ENCODE measurements around the gene OGFOD1. TPM values are rescaled to one million over a fixed set of nuclear protein-coding genes. Genes with fewer than 3 reads are reported as not detected.

The OGFOD1 gene
- total RNA-seq, 1 experiment from 2014 or later: 51.6 TPM

GRCh38 chr16:56505181-56505580 is 53.8 kb downstream of the OGFOD1 start:
- Histone ChIP-seq H3K36me3 (ENCODE audit: control insufficient read depth in 1 of 2, insufficient read depth in 2 of 2, low read length in 2 of 2) (peaks cover 0 to 14% of the 10 kb centered on the region in 2 experiments; a peak in 1 of 4 replicates), H3K9ac (ENCODE audit: low read length) (no peak overlapping the region), H3K79me2 (ENCODE audit: insufficient read depth, low read length) (no peaks in the 10 kb centered on the region), H3K9me3 (ENCODE audit: control insufficient read depth in 1 of 2, insufficient read depth in 1 of 2, low read depth in 1 of 2, low read length in 2 of 2) (no peaks in the 10 kb centered on the region), H3K4me3 (replicated peaks in 1 of 2; ENCODE audit: low read depth in 1 of 2, low read length in 2 of 2) (no peak overlapping the region), H4K20me1 (ENCODE audit: insufficient read depth) (no peaks in the 10 kb centered on the region), H2AFZ (ENCODE audit: low read depth, low read length, poor library complexity, severe bottlenecking) (no peak overlapping the region), H3K27me3 (ENCODE audit: insufficient read depth, low read length) (no peaks in the 10 kb centered on the region), H3K27ac (ENCODE audit: low read depth, low read length) (no peak overlapping the region), H3K9me2 (ENCODE audit: insufficient read depth) (no peaks in the 10 kb centered on the region), H3K4me1 (ENCODE audit: control insufficient read depth in 1 of 2, insufficient read depth in 2 of 2, low read length in 2 of 2) (no peaks in the 10 kb centered on the region), H3K4me2 (ENCODE audit: low read length) (no peak overlapping the region)
- no TSS peak for BruUV-seq (replicated peaks)
- ChIA-PET POLR2A (no interaction called here), RAD21 (ENCODE audit: low non-redundant PET in 1 of 2, low total read pairs in 2 of 2, uncharacterized antibody in 2 of 2, unreplicated experiment in 2 of 2) (no interaction called here), CTCF (no interaction called here)
- ATAC-seq (no peak), DNase-seq (ENCODE audit: low read depth, low spot score) (no peak)
- intact Hi-C loops (cut with micrococcal nuclease): no loop called here
- TF ChIP-seq EZH2phosphoT487 (IDR thresholded peaks at IDR 0.05; ENCODE audit: borderline replicate concordance): no peak
- no peak for TF ChIP-seq CBX3 (IDR thresholded peaks at IDR 0.05; ENCODE audit: low read depth)

GRCh38 chr16:56506941-56507340 is 55.6 kb downstream of the OGFOD1 start:
- ChIA-PET POLR2A (interaction anchor here (1.5 kb wide), 1 partner anchor 13 kb away, joined by 4 read pairs; the partner anchor contains the start of gene BBS2), RAD21 (ENCODE audit: low non-redundant PET in 1 of 2, low total read pairs in 2 of 2, uncharacterized antibody in 2 of 2, unreplicated experiment in 2 of 2) (no interaction called here), CTCF (no interaction called here)
- Histone ChIP-seq H3K9me2 (ENCODE audit: insufficient read depth) (no peaks in the 10 kb centered on the region), H3K4me1 (ENCODE audit: control insufficient read depth in 1 of 2, insufficient read depth in 2 of 2, low read length in 2 of 2) (no peaks in the 10 kb centered on the region), H2AFZ (ENCODE audit: low read depth, low read length, poor library complexity, severe bottlenecking) (no peak overlapping the region), H3K27me3 (ENCODE audit: insufficient read depth, low read length) (no peaks in the 10 kb centered on the region), H3K27ac (ENCODE audit: low read depth, low read length) (no peak overlapping the region), H3K36me3 (ENCODE audit: control insufficient read depth in 1 of 2, insufficient read depth in 2 of 2, low read length in 2 of 2) (peaks cover 0 to 15% of the 10 kb centered on the region in 2 experiments; a peak in 1 of 4 replicates), H3K4me3 (replicated peaks in 1 of 2; ENCODE audit: low read depth in 1 of 2, low read length in 2 of 2) (no peak overlapping the region), H3K9me3 (ENCODE audit: control insufficient read depth in 1 of 2, insufficient read depth in 1 of 2, low read depth in 1 of 2, low read length in 2 of 2) (no peaks in the 10 kb centered on the region), H3K4me2 (ENCODE audit: low read length) (no peak overlapping the region), H4K20me1 (ENCODE audit: insufficient read depth) (no peaks in the 10 kb centered on the region), H3K9ac (ENCODE audit: low read length) (no peak overlapping the region), H3K79me2 (ENCODE audit: insufficient read depth, low read length) (no peaks in the 10 kb centered on the region)
- BruUV-seq (replicated peaks): no TSS peak
- intact Hi-C loops (cut with micrococcal nuclease): no loop called here
- DNase-seq (ENCODE audit: low read depth, low spot score): no peak
- ATAC-seq: no peak
- TF ChIP-seq EZH2phosphoT487 (IDR thresholded peaks at IDR 0.05; ENCODE audit: borderline replicate concordance) (no peak), JUND (IDR thresholded peaks at IDR 0.05) (no peak), SP1 (IDR thresholded peaks at IDR 0.05; ENCODE audit: low read depth) (no peak), TCF7L2 (IDR thresholded peaks at IDR 0.05; ENCODE audit: borderline replicate concordance, extremely low read depth, insufficient read depth, insufficient read length) (no peak), CEBPB (IDR thresholded peaks at IDR 0.05; ENCODE audit: low read depth) (no peak), ZNF274 (IDR thresholded peaks at IDR 0.05; ENCODE audit: low read depth, low read length) (no peak), EGR1 (IDR thresholded peaks at IDR 0.05; ENCODE audit: low read depth) (no peak), FOSL1 (IDR thresholded peaks at IDR 0.05; ENCODE audit: low read depth) (no peak), ZBTB33 (IDR thresholded peaks at IDR 0.05; ENCODE audit: extremely low read depth, insufficient replicate concordance, low read length) (no peak), YY1 (IDR thresholded peaks at IDR 0.05; ENCODE audit: extremely low read depth, insufficient replicate concordance, low read depth, low read length) (no peak), POLR2AphosphoS5 (IDR thresholded peaks at IDR 0.05; ENCODE audit: low read depth, low read length) (no peak), SIN3A (IDR thresholded peaks at IDR 0.05; ENCODE audit: low read depth) (no peak), ELF1 (IDR thresholded peaks at IDR 0.05; ENCODE audit: borderline replicate concordance, low read depth) (no peak), ZFX (IDR thresholded peaks at IDR 0.05) (no peak)
- TF ChIP-seq, protein P1, sequence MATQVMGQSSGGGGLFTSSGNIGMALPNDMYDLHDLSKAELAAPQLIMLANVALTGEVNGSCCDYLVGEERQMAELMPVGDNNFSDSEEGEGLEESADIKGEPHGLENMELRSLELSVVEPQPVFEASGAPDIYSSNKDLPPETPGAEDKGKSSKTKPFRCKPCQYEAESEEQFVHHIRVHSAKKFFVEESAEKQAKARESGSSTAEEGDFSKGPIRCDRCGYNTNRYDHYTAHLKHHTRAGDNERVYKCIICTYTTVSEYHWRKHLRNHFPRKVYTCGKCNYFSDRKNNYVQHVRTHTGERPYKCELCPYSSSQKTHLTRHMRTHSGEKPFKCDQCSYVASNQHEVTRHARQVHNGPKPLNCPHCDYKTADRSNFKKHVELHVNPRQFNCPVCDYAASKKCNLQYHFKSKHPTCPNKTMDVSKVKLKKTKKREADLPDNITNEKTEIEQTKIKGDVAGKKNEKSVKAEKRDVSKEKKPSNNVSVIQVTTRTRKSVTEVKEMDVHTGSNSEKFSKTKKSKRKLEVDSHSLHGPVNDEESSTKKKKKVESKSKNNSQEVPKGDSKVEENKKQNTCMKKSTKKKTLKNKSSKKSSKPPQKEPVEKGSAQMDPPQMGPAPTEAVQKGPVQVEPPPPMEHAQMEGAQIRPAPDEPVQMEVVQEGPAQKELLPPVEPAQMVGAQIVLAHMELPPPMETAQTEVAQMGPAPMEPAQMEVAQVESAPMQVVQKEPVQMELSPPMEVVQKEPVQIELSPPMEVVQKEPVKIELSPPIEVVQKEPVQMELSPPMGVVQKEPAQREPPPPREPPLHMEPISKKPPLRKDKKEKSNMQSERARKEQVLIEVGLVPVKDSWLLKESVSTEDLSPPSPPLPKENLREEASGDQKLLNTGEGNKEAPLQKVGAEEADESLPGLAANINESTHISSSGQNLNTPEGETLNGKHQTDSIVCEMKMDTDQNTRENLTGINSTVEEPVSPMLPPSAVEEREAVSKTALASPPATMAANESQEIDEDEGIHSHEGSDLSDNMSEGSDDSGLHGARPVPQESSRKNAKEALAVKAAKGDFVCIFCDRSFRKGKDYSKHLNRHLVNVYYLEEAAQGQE (IDR thresholded peaks at IDR 0.05; ENCODE audit: low read depth): no peak
- TF ChIP-seq, protein P2, sequence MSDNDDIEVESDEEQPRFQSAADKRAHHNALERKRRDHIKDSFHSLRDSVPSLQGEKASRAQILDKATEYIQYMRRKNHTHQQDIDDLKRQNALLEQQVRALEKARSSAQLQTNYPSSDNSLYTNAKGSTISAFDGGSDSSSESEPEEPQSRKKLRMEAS (IDR thresholded peaks at IDR 0.05): no peak

All from HCT116 (cell line).